Colon (tissue), 2 donors: ENCODE measurements around the gene TBL3.

Experiments used
- FAIRE-seq: peaks from 2 replicates; lab custom pipeline; 2012; peaks lifted over from hg19 to GRCh38; lab: Jason Lieb, UNC
- donor health status: control.
- donor health status: control.

TBL3 gene

DNA sequence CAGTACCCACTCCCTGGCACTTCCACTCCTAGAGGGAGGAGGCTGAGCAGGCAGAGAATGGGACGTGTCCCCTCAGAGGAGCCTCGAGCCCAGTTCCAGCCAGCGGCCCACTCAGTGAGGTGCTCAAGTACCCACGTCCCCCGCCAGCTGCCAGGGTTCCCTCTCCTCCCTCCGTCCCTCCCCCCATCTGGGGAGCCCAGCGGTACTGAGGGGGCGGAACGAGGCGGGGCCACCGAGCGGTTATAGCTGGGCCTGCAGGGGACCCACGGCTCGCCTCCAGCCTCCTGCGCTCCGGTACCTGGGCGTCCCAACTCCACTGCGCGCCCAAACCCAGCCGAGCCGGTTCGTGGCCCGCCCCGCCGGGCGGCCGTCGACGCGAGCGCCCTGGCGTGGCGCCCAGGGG is 47.7 kb downstream of the TBL3 start, which contains the start of gene NPW:
Gene NPW, plus strand, starts transcription at position 268 of the 403 bp plus-strand sequence.
- FAIRE-seq = no peak

DNA sequence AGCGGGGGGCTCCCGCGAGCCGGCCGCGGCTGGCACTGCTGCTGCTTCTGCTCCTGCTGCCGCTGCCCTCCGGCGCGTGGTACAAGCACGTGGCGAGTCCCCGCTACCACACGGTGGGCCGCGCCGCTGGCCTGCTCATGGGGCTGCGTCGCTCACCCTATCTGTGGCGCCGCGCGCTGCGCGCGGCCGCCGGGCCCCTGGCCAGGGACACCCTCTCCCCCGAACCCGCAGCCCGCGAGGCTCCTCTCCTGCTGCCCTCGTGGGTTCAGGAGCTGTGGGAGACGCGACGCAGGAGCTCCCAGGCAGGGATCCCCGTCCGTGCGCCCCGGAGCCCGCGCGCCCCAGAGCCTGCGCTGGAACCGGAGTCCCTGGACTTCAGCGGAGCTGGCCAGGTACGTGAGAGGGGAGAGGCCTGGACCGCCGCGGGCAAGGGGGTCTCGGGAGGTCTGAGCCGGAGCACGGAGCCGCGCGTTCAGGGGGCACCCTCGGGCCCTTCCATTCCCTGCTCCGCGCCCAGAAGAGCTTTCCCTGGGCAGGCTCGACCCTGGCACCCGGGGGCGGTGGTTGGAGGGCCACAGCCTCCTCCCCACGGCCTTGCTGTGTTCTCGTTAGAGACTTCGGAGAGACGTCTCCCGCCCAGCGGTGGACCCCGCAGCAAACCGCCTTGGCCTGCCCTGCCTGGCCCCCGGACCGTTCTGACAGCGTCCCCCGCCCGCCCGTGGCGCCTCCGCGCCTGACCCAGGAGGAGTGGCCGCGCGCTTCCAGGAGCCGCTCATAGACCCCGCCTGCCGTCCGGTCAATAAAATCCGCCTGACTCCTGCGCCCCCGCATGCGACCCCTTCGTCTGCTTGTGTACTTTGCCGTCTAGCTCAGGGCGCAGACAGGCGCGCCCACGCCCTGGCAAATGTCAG is 48.3 kb downstream of the TBL3 start:
- FAIRE-seq = no peak

DNA sequence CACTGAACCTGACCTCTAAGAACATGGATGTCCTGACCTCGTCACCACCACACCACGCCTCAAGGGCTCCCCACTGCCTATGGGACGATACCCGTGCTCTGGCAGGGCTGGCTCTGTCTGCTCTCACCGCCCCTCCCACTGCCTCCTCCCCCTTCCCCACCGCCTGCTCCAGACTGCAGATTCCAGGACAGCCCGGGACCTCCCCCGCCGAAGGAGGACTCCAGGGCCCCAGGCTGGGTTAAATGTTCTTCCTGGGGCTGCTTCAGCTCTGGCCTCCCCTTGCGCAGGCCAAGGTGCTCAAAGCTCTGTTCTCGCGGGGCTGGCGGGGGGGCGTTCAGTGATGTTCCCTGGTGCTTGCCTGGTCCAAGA is 50.9 kb downstream of the TBL3 start:
- no peak for FAIRE-seq

DNA sequence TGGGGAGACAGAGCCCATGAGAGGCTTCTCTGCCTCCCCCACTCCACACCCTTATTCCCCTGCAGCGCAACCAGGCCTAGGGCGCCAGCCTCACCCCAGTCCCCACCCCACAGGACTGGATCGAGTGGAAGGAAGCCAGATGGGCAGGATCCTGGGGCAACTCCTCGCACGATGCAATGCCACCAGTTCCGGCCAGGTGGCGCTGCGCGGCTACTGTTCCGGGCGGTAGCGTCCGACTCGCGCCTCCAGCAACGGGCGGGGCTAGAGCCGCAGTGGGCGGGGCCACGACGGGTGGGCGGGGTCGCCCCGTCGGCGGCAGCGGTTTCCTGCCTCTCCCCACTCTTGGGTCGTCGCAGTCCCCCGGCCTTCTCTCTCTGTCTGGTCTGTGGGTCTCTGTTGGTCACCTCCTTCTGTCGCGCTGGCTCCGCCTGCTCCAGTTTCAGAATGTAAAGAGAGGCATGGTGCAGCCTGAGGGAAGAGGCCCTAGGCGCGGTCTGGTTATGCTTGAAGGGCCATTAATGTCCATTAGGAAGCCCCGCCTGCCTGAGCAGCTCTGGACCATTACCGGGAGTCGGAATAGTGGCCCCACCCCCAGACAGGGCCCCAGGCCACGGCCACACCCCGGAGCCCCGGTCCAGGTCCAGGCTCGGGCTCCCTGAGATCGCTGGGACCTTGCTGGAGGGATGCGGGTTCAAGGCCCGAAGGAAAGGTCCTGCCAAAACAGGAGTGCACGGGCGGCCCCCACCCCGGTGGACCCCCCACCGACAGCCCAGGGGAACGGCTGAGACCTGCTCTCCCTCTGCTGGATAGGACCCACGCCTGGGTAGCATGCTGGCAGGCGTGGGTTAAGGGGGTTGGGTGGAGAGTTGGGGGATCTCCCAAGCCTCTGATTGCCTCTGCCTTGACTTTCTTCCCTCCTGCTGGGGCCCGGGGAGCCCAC is 51.5 kb downstream of the TBL3 start:
- no peak for FAIRE-seq

DNA sequence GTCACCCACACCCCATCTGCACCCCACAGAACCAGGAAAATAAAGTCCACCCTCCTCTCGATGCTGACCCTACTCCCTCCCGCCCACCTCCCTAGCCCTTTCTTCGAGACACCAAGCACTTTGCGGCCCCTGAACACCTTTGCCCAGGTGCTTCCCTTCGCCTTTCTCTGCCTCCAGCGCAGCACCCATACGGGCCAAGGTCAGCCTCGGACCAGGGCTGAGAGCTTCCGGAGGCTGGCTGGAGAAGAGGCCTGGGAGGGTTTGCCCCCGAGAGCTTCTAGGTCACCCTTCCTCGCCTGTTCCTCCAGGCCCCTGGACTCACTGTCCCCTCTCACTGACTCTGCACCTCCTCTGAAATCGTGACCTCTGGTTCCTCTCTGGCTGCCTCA is 52.2 kb downstream of the TBL3 start:
- FAIRE-seq = no peak

DNA sequence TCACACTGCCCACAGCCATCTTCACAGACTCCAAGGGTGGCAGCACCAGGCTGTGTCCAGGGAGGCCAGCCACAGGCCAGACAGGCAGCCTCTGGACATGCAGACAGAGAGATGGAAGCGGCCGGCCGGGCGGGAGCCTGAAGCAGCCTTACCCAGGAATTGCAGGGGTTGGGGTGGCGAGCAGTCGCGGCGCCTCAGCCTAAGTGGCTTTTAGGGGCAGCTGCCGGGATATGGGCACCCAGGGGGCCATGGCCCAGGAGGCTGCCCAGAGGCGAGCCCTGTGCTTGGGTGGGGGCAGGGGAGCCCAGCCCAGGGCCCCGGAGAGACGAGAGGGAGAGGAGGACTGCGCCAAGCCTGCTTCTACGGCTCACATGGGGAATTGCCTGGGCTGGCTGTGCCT is 53.4 kb downstream of the TBL3 start:
- FAIRE-seq = no peak

DNA sequence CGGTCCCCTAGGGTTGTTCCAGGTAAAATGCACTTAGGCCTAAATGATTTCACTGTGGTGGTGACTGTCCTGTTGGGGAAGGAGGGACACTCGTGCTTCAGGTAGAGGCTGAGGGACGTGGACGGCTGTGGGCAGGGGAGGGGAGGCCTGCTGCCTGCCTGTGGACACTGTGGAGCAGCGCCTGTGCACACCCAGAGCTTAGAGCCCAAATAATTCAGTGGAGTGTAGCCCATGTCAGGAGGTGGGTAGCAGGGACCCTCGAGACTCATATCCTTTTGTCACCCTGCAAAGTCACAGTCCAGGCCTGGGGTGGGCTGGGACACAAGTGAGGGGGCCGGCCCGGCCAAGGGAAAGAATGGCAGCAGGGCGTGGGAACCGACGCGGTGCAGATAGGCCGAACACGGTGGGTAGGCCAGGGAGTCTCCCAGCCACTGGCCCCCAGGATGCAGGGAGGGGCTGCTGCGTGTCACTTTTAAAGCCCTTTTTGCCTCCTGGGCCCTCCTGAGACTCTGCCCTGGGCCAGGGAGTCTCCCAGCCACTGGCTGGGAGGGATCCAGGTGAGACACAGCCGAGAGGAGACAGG is 54.1 kb downstream of the TBL3 start:
- no peak for FAIRE-seq

DNA sequence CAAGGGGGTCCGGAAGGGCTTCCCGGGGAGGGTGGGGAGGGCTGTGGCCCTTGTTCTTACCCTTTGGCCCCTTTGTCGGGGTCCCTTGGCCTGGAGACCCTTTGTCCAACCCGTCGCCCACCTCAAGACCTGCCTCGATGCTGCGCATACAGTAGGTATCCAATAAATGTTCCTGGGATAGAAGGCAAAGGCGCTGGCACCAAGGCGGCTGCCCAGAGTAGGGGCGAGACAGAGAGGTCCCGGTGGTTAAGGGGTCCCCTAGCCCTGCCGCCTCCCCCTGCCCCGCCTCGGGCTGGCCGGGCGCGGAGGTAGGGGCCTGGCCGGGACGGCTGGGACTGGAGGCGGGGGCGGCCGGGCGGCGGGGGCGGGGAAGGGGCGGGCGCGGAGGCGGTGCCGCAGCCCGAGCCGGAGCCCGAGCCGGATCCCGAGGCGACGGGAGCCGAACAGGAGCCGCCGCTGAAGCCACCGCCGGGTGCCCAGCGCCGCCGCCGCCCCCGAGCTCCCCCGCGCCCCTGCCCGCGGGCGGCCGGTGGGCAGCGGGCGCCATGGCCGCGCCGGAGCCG is 54.7 kb downstream of the TBL3 start, which contains the start of gene NHERF2:
Gene NHERF2, plus strand, starts transcription at position 442 of the 563 bp plus-strand sequence. Its CDS starts 104 bp downstream, at position 546.
- FAIRE-seq = no peak

DNA sequence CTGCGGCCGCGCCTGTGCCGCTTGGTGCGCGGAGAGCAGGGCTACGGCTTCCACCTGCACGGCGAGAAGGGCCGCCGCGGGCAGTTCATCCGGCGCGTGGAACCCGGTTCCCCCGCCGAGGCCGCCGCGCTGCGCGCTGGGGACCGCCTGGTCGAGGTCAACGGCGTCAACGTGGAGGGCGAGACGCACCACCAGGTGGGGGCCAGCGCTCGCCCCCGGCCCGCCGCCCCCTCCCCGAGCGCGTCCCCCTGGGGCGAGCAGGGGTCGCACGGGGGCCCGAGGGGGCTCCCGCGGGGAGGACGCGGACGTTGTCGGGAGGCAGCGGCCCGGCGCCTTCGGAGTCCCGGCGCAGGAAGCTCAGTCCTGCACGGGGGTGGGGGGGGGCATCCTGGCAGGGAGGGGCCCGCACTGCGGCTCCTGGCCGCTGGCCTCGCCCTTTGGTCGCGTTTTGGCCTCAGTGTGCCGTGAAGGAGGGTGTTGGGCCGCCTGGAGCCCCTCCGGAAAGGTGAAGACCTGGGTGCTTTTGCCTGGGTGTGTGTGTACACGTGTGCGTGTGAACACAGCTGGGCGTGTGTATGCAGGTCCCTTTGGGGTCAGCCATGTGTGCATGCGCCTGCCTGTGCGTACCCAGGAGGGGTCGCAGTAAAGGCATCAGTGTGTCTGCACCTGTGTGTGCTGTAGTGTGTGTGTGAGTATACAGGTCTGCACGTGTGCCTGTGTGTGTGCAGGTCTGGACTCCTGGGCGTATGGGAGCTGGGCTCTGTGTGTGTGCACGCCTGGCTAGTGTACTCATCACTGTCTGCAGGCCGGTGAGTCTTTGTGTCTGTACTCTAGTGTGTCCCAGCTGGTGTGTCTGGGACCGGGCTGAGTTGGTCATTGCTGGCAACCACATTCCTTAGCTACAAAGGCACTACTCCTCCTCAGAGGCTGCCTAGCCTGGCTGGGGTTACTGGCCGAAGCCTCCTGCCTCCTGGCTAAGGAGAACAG is 55.5 kb downstream of the TBL3 start:
- no peak for FAIRE-seq

DNA sequence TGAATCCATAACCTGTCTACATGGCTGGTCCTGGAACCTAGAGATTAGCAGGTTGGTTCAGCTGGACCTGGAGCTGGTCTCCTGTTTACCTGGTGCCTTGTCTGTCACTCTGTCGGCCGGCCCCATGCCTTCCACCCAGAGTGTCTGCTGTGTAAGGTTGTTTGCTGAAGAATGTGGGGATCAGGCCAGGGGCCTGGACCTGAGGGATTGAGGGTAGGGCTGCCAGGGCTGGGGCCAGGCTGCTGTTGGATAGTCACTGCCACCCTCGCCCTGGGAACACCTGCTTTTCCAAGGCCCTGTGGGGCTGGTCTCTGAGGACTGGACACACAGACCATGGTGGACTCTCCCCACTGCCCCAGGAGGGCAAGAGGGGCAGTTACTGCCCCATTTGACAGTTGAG is 56.3 kb downstream of the TBL3 start:
- FAIRE-seq = no peak

DNA sequence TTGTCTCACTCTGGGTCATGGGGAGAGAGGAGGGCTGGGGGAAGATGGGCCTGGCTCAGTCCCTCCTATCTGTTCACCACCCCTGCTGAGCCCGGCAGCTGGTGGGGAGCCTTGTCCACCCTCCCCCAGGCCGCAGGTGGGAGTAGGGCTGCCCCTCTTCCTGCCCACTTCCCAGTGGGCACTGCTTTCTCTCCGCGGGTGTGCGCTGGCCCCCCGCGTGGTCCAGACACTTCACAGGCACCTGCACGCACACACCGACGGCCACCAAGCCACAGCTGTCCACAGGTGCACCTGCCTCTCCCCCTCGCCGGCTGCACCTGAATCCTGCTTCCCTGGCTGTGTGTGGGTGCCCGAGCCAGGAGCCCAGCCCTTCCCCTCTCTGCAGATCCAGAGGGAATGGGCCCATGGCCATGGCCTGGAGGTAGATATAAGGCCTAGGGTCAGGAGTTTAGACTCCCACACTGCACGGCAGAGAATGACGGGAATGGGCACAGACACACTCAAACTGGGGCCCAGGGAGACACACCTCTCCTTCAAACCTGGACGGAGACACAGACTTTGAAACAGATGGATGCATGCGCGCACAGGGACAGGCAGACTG is 56.9 kb downstream of the TBL3 start:
- FAIRE-seq = no peak

DNA sequence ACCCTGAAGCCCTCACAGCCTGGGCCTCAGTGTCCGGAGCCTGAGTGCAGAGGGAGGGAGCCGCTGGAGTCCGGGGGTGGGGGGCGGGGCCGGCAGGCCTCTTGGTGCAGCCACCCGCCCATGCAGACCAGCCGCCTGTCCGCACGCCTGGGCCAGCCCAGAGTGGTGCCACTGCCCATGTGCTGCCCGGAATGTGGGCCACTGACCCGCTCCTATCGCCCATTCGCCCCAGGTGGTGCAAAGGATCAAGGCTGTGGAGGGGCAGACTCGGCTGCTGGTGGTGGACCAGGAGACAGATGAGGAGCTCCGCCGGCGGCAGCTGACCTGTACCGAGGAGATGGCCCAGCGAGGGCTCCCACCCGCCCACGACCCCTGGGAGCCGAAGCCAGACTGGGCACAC is 57.5 kb downstream of the TBL3 start:
- FAIRE-seq = no peak

DNA sequence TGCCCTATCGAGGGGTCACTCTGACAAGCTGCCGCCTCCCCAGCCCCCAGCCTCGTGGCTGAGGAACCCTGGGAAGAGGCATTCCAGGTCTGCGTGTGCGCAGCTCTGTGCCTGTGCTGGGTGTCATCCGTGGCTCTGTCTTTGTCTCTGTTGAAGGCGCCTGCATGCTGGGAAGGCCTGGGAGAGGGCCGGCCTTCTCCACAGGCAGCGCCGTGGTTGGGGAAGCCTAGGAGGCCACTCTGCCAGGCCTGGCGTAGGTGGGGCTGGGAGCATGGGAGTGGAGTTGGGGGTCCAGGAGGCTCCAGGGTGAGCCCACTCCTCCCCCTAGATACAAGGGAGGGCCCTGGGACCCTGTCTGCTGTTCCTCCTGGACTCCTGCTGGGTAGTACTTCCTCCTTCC is 58.2 kb downstream of the TBL3 start:
- no peak for FAIRE-seq

DNA sequence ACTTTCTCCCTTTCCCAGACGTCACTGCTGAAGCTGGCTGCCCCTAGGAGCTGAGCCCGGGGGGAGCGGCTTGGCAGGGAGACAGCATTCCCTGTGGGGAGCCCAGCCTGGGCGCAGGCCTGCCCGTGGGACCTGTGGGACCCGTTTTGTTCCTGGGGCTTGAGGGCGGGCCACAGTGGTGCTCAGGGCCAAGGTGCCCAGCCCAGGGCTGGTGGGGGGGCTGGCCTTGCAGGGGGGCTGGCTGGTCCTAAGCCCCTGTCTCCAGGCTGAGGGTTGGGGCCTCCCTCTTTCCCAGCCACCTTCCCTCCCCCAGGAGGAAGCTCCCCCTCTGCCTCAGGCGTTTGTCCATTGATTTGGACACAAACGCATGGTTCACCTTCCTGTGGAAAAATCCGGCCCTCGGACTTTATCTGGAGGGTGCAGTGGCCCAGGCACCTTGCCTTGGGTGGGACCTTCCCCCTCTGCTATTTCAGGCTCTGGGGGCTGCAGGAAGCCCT is 59.3 kb downstream of the TBL3 start:
- no peak for FAIRE-seq
